VCaP (cell line): Measurements from ENCODE around the gene FOXO3B.
"Not testable (repeated sequence)": the region's sequence is repeated elsewhere in the genome, so short reads cannot be mapped to it uniquely, and the experiment has no call there.

Experiments used
- H3K27ac ChIP-seq: fragments of 450-650 bp; 2 replicates; pipeline ENCODE4 v1.5.1; 2017
- CTCF ChIP-seq: fragments of 450-650 bp; conservative IDR thresholded peaks from 2 replicates; pipeline ENCODE4 v1.5.1; 2017; ENCODE audit warnings: mild to moderate bottlenecking, moderate library complexity

FOXO3B gene

GRCh38 chr17:18681767-18682571, at the start of gene FOXO3B:
TSS of gene FOXO3B (minus strand) at chr17:18682314. CDS start at chr17:18681651, 663 bp downstream.
- not testable (repeated sequence) for H3K27ac ChIP-seq

GRCh38 chr17:18723509-18723908, 41.4 kb upstream of the FOXO3B start:
- H3K27ac ChIP-seq: not testable (repeated sequence)

- not testable (repeated sequence) for H3K27ac ChIP-seq
Measured at GRCh38 chr17:18722612-18723011, 40.5 kb upstream of the FOXO3B start.

GRCh38 chr17:18721775-18722547, 39.8 kb upstream of the FOXO3B start:
- not testable (repeated sequence) for H3K27ac ChIP-seq

GRCh38 chr17:18719428-18720110, 37.5 kb upstream of the FOXO3B start:
- H3K27ac ChIP-seq: not testable (repeated sequence)

GRCh38 chr17:18718643-18719427, 36.7 kb upstream of the FOXO3B start:
- not testable (repeated sequence) for H3K27ac ChIP-seq

- peak; percentile 59 for TF ChIP-seq CTCF
- H3K27ac ChIP-seq: not testable (repeated sequence)
Measured at GRCh38 chr17:18712354-18712999, 30.4 kb upstream of the FOXO3B start.

GRCh38 chr17:18708215-18708614, 26.1 kb upstream of the FOXO3B start:
- not testable (repeated sequence) for H3K27ac ChIP-seq

GRCh38 chr17:18705955-18706354, 23.8 kb upstream of the FOXO3B start:
- not testable (repeated sequence) for H3K27ac ChIP-seq

GRCh38 chr17:18698473-18699103, 16.5 kb upstream of the FOXO3B start:
- not testable (repeated sequence) for H3K27ac ChIP-seq

GRCh38 chr17:18695143-18695542, 13.0 kb upstream of the FOXO3B start:
- H3K27ac ChIP-seq: not testable (repeated sequence)

GRCh38 chr17:18682668-18683067, 554 bp upstream of the FOXO3B start:
- not testable (repeated sequence) for H3K27ac ChIP-seq

GRCh38 chr17:18677381-18677780, 4.7 kb downstream of the FOXO3B start:
- H3K27ac ChIP-seq: not testable (repeated sequence)

- H3K27ac ChIP-seq: not testable (repeated sequence)
Measured at GRCh38 chr17:18676928-18677327, 5.2 kb downstream of the FOXO3B start.

- not testable (repeated sequence) for H3K27ac ChIP-seq
Measured at GRCh38 chr17:18672395-18673227, 9.5 kb downstream of the FOXO3B start.

- not testable (repeated sequence) for H3K27ac ChIP-seq
Measured at GRCh38 chr17:18668625-18669024, 13.5 kb downstream of the FOXO3B start.

- not testable (repeated sequence) for H3K27ac ChIP-seq
Measured at GRCh38 chr17:18667535-18667934, 14.6 kb downstream of the FOXO3B start.

- H3K27ac ChIP-seq: not testable (repeated sequence)
Measured at GRCh38 chr17:18666326-18666725, 15.8 kb downstream of the FOXO3B start.
